Activated naive CD4-positive, alpha-beta T cell treated with anti-CD3 and anti-CD28 coated beads for 36 hours (primary cell): ENCODE measurements around the gene ROGDI. TPM values are rescaled to one million over a fixed set of nuclear protein-coding genes. Genes with fewer than 3 reads are reported as not detected.
"Not testable (repeated sequence)": the region's sequence is repeated elsewhere in the genome, so short reads cannot be mapped to it uniquely, and the experiment has no call there.

Source experiments
- CTCF ChIA-PET: fragments of 350-600 bp; sonication (Branson Sonifier 250); formaldehyde crosslinking; loops from one replicate; lab custom pipeline; 2021; ENCODE audit warnings: antibody characterized with exemption; lab: Charles Lee
- DNase-seq: peaks from one replicate; pipeline ENCODE4 v3.0.0-alpha.2; 2020
- H3K27ac Mint-ChIP-seq: one replicate; pipeline ENCODE4 v1.8.0; 2021; ENCODE audit warnings: mild to moderate bottlenecking, mixed read lengths
- H3K27me3 Mint-ChIP-seq: one replicate; pipeline ENCODE4 v1.8.0; 2021; ENCODE audit warnings: low read depth, mixed read lengths
- H3K36me3 Mint-ChIP-seq: one replicate; pipeline ENCODE4 v1.8.0; 2021; ENCODE audit warnings: low read depth, mixed read lengths
- H3K4me1 Mint-ChIP-seq: one replicate; pipeline ENCODE4 v1.8.0; 2021; ENCODE audit warnings: low read depth, mixed read lengths
- H3K4me3 Mint-ChIP-seq: one replicate; pipeline ENCODE4 v1.8.0; 2021; ENCODE audit warnings: mild to moderate bottlenecking, moderate library complexity, mixed read lengths
- H3K9me3 Mint-ChIP-seq: one replicate; pipeline ENCODE4 v1.8.0; 2021; ENCODE audit warnings: mixed read lengths
- intact Hi-C: fragments of 100-400 bp; cut with micrococcal nuclease; formaldehyde crosslinking; loops from one replicate; pipeline ENCODE4 v1.15.1; 2023
- total RNA-seq, 2 experiments: library from RNA; stranded (reverse); gene quantifications; one replicate each; pipeline ENCODE4 v1.2.3, GENCODE V29; 2021

The ROGDI gene
- total RNA-seq, 2 experiments from 2014 or later: 2.0 to 4.0 TPM

DNA sequence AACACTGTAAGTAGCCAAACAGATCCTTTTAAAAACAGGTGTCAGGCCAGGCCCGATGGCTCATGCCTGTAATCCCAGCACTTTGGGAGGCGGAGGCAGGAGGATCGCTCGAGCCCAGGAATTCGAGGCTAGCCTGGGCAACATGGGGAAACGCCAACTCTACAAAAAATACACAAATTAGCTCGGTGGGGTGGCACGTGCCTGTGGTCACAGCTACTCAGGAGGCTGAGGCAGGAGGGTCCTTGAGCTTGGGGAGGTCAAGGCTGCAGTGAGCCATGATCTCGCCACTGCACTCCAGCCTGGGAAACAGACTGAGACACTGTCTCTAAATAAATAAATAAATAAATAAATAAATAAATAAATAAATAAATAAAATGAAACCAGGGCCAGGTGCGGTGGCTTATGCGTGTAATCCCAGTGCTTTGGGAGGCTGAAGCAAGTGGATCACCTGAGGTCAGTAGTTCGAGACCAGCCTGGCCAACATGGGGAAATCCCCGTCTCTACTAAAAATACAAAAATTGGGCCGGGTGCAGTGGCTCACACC, 17.9 kb downstream of the ROGDI start:
- H3K9me3 Mint-ChIP-seq, H3K27ac Mint-ChIP-seq, H3K36me3 Mint-ChIP-seq, CTCF ChIA-PET, H3K27me3 Mint-ChIP-seq, DNase-seq, H3K4me1 Mint-ChIP-seq, intact Hi-C loops, H3K4me3 Mint-ChIP-seq: not testable (repeated sequence)

- no peak overlapping the region for H3K4me3 Mint-ChIP-seq
- CTCF ChIA-PET: no interaction called here
- H3K27ac Mint-ChIP-seq: no peak overlapping the region
- no peaks in the 10 kb centered on the region for H3K27me3 Mint-ChIP-seq
- H3K36me3 Mint-ChIP-seq: no peaks in the 10 kb centered on the region
- DNase-seq: no peak
- no peaks in the 10 kb centered on the region for H3K4me1 Mint-ChIP-seq
- no peaks in the 10 kb centered on the region for H3K9me3 Mint-ChIP-seq
- intact Hi-C loops: no loop called here
Measured at GRCh38 chr16:4783951-4784336, 18.5 kb downstream of the ROGDI start.

- no peaks in the 10 kb centered on the region for H3K4me1 Mint-ChIP-seq
- no peaks in the 10 kb centered on the region for H3K9me3 Mint-ChIP-seq
- DNase-seq: no peak
- H3K27me3 Mint-ChIP-seq: no peaks in the 10 kb centered on the region
- no peaks in the 10 kb centered on the region for H3K36me3 Mint-ChIP-seq
- no peak overlapping the region for H3K4me3 Mint-ChIP-seq
- intact Hi-C loops: no loop called here
- CTCF ChIA-PET: no interaction called here
- H3K27ac Mint-ChIP-seq: no peak overlapping the region
Measured at GRCh38 chr16:4783251-4783950, 19.0 kb downstream of the ROGDI start.

GRCh38 chr16:4780235-4780634, 22.2 kb downstream of the ROGDI start:
- no peaks in the 10 kb centered on the region for H3K36me3 Mint-ChIP-seq
- H3K4me3 Mint-ChIP-seq: no peak overlapping the region
- no peaks in the 10 kb centered on the region for H3K9me3 Mint-ChIP-seq
- CTCF ChIA-PET: no interaction called here
- intact Hi-C loops: no loop called here
- DNase-seq: no peak
- H3K27me3 Mint-ChIP-seq: no peaks in the 10 kb centered on the region
- no peak overlapping the region for H3K27ac Mint-ChIP-seq
- no peaks in the 10 kb centered on the region for H3K4me1 Mint-ChIP-seq

- Mint-ChIP-seq H3K27me3 (no peaks in the 10 kb centered on the region), H3K4me1 (no peaks in the 10 kb centered on the region), H3K9me3 (no peaks in the 10 kb centered on the region), H3K36me3 (no peaks in the 10 kb centered on the region), H3K4me3 (no peak overlapping the region), H3K27ac (no peak overlapping the region)
- intact Hi-C loops: no loop called here
- no peak for DNase-seq
- CTCF ChIA-PET: interaction anchor here (0.6 kb wide), 1 partner anchor 20 kb away, joined by 3 read pairs; no protein-coding TSS in a partner anchor
Measured at GRCh38 chr16:4778050-4778392, 24.4 kb downstream of the ROGDI start.

DNA sequence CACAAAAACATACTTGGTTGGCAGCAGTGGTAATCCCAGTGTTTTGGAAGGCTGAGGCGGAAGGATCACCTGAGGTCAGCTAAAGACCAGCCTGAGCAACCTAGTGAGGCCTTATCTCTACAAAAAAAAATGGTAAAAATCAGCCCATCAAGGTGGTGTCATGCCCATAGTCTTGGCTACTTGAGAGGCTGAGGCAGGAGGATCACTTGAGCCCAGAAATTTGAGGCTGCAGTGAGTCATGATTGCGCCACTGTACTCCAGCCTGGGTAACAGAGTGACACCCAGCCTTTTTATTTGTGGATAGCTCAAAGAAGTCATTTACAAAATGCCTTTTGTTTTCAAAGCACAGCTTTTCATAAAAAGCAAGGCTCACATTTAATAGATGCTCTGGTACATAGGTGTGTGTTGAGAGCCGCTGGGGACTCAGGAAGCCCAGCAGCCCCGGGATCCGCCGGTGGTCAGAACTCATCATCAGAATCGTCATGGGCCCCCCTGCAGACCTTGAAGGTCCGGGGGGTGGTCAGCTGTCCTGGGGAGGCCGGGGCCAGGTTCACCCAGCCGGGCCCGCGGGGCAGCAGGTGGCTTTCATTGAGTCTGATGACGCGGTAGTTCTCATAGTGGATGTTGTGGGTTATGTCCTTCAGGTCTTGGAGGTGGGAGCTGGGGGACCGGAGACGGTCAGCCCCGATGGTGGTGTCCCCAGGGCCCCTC, 24.9 kb downstream of the ROGDI start:
- no peaks in the 10 kb centered on the region for H3K27me3 Mint-ChIP-seq
- no peak overlapping the region for H3K27ac Mint-ChIP-seq
- no peaks in the 10 kb centered on the region for H3K9me3 Mint-ChIP-seq
- intact Hi-C loops: no loop called here
- no peaks in the 10 kb centered on the region for H3K4me1 Mint-ChIP-seq
- H3K4me3 Mint-ChIP-seq: no peak overlapping the region
- no peak for DNase-seq
- CTCF ChIA-PET: interaction anchor here (0.6 kb wide), 1 partner anchor 21 kb away, joined by 3 read pairs; no protein-coding TSS in a partner anchor
- no peaks in the 10 kb centered on the region for H3K36me3 Mint-ChIP-seq

- intact Hi-C loops: no loop called here
- Mint-ChIP-seq H3K27ac (no peak overlapping the region), H3K4me1 (no peaks in the 10 kb centered on the region), H3K27me3 (no peaks in the 10 kb centered on the region), H3K4me3 (no peak overlapping the region), H3K9me3 (no peaks in the 10 kb centered on the region), H3K36me3 (no peaks in the 10 kb centered on the region)
- DNase-seq: no peak
- CTCF ChIA-PET: no interaction called here
Measured at GRCh38 chr16:4776141-4776705, 26.2 kb downstream of the ROGDI start.

- intact Hi-C loops: no loop called here
- DNase-seq: no peak
- Mint-ChIP-seq H3K9me3 (no peaks in the 10 kb centered on the region), H3K27me3 (no peaks in the 10 kb centered on the region), H3K36me3 (no peaks in the 10 kb centered on the region), H3K4me1 (no peaks in the 10 kb centered on the region), H3K4me3 (no peak overlapping the region), H3K27ac (no peak overlapping the region)
- CTCF ChIA-PET: no interaction called here
Measured at GRCh38 chr16:4775005-4775404, 27.4 kb downstream of the ROGDI start.

- no peaks in the 10 kb centered on the region for H3K9me3 Mint-ChIP-seq
- no peaks in the 10 kb centered on the region for H3K27me3 Mint-ChIP-seq
- H3K36me3 Mint-ChIP-seq: no peaks in the 10 kb centered on the region
- no peak overlapping the region for H3K4me3 Mint-ChIP-seq
- no peak for DNase-seq
- CTCF ChIA-PET: interaction anchor here (0.7 kb wide), 1 partner anchor 184 kb away, joined by 6 read pairs; no protein-coding TSS in a partner anchor
- H3K4me1 Mint-ChIP-seq: peaks cover 15% of the 10 kb centered on the region
- intact Hi-C loops: no loop called here
- no peak overlapping the region for H3K27ac Mint-ChIP-seq
Measured at GRCh38 chr16:4772351-4772750, 30.1 kb downstream of the ROGDI start.

DNA sequence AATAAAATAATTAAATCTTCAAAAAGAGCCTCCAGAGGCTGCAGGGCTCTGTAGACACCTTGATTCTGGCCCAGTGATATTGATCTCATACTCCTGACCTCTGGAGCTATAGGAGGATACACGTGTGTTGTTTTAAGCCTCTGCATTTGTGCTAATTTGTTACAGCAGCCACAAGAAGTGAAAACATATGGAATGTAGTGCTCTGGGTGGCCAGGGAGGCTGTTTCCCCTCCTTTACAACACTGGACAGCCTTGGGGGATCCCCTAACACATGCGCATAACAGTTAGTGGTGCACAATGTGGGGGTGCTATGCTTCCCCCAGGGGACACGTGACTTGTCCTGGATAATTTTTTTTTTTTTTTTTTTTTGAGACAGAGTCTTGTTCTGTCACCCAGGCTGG, 30.8 kb downstream of the ROGDI start:
- Mint-ChIP-seq H3K9me3 (no peaks in the 10 kb centered on the region), H3K27ac (no peak overlapping the region), H3K27me3 (no peaks in the 10 kb centered on the region), H3K4me1 (peaks cover 18% of the 10 kb centered on the region), H3K4me3 (no peak overlapping the region), H3K36me3 (no peaks in the 10 kb centered on the region)
- intact Hi-C loops: no loop called here
- no peak for DNase-seq
- CTCF ChIA-PET: no interaction called here

GRCh38 chr16:4769306-4769638, 33.2 kb downstream of the ROGDI start:
- H3K27me3 Mint-ChIP-seq: no peaks in the 10 kb centered on the region
- no peaks in the 10 kb centered on the region for H3K9me3 Mint-ChIP-seq
- H3K4me3 Mint-ChIP-seq: peak overlapping the region; percentile 93
- H3K36me3 Mint-ChIP-seq: no peaks in the 10 kb centered on the region
- intact Hi-C loops: loop anchor here (5.0 kb wide), 2 partner anchors 292 to 497 kb away; partner anchors contain the start of genes HMOX2 and TFAP4
- DNase-seq: no peak
- no peak overlapping the region for H3K27ac Mint-ChIP-seq
- H3K4me1 Mint-ChIP-seq: peaks cover 32% of the 10 kb centered on the region
- CTCF ChIA-PET: no interaction called here

DNA sequence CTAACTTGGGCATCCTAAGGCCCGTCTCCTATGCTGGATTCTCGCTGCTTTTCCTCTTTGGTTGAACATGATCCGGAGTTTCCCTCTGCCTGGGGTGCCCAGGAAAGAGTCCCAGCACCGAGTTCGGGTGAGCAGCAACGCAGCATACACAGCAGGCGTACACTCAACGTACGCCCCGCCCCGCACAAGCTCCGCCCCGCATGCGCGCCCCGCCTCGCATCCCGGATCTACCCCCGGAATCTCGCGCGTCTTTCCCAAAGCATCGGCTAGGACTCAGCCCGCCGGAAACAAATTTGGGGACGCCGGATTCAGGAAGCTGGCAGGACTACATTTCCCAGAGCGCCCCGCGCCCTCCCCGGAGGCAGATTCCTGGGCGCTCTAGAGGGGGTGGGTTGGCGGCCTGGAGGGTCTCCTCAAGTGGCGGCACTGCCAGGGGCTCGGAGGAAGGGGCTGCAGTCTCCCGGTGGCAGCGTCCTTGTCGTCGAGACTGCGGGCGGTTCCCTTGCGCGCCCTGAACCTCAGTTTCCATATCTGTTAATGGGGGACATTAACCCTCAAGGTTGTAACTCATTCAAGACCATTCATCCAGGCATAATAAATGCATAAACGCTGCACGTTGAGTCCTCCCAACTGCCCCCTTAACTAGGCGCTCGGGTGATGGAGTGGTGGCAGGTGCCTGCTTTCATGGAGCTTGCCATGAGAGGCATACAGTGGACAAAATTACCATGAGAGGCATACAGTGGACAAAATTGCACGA, 33.7 kb downstream of the ROGDI start:
- Mint-ChIP-seq H3K9me3 (no peaks in the 10 kb centered on the region), H3K27ac (peak overlapping the region; percentile 93), H3K4me3 (peak overlapping the region; percentile 93), H3K27me3 (no peaks in the 10 kb centered on the region), H3K36me3 (peaks cover 3% of the 10 kb centered on the region), H3K4me1 (peaks cover 35% of the 10 kb centered on the region)
- CTCF ChIA-PET: no interaction called here
- DNase-seq: peak; percentile 92
- intact Hi-C loops: loop anchor here (1.0 to 5.0 kb wide), 6 partner anchors 34 to 496 kb away; partner anchors contain the start of genes GLYR1, HMOX2, MGRN1 and ROGDI
